ENCODE measurements around the gene ISLR.

DNA sequence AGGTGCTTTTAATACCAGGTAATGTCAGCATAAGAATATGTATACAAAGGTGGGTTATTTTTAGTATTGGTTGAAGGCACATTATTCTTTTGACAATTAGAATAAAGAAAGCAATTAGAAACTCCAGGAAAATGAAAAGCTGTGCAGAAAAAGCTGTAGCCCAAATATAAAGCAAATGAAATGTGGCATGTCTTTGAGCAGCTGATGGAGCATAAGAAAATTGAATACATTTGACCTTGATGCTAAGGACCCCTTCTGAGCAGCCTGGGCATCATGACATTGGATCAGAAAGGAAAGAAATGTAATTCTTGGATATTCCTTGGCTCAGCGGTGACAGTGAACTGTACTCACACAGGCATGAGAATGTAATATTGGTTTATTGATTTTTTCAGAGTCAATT, 8.0 kb upstream of the ISLR start:
- no peak for TF ChIP-seq POLR2A (IDR thresholded peaks at IDR 0.05)
- TF ChIP-seq, protein P1, sequence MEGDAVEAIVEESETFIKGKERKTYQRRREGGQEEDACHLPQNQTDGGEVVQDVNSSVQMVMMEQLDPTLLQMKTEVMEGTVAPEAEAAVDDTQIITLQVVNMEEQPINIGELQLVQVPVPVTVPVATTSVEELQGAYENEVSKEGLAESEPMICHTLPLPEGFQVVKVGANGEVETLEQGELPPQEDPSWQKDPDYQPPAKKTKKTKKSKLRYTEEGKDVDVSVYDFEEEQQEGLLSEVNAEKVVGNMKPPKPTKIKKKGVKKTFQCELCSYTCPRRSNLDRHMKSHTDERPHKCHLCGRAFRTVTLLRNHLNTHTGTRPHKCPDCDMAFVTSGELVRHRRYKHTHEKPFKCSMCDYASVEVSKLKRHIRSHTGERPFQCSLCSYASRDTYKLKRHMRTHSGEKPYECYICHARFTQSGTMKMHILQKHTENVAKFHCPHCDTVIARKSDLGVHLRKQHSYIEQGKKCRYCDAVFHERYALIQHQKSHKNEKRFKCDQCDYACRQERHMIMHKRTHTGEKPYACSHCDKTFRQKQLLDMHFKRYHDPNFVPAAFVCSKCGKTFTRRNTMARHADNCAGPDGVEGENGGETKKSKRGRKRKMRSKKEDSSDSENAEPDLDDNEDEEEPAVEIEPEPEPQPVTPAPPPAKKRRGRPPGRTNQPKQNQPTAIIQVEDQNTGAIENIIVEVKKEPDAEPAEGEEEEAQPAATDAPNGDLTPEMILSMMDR (IDR thresholded peaks at IDR 0.05), result no peak
